K562 (cell line): Measurements from ENCODE around the gene CHEK2. TPM values are rescaled to one million over a fixed set of nuclear protein-coding genes. Genes with fewer than 3 reads are reported as not detected.

Experiments
- ATF1 ChIP-seq, 2 experiments: fragments of 450-650 bp in 1 of 2; IDR thresholded peaks; 2 replicates each; pipeline ENCODE4 v1.6.1; 2016; ENCODE audit warnings: missing compliant biosample characterization in 1 of 2, missing genetic modification characterization in 1 of 2
- CEBPZ ChIP-seq: fragments of 150-350 bp; IDR thresholded peaks from 2 replicates; pipeline ENCODE4 v1.6.1; 2014; ENCODE audit warnings: low read depth, mild to moderate bottlenecking, low read length, borderline replicate concordance
- DLX4 ChIP-seq: fragments of 250-450 bp; sonication (Bioruptor Pico); IDR thresholded peaks from 2 replicates; pipeline ENCODE4 v1.6.1; 2021; ENCODE audit warnings: mild to moderate bottlenecking
- HDAC2 ChIP-seq: fragments of 450-650 bp; IDR thresholded peaks from 2 replicates; pipeline ENCODE4 v1.6.1; 2016; ENCODE audit warnings: mild to moderate bottlenecking
- JUND ChIP-seq, 2 experiments: IDR thresholded peaks; 2 replicates in 1 of 2; 3 replicates in 1 of 2; pipeline ENCODE4 v1.6.1; 2011; ENCODE audit warnings: borderline replicate concordance in 2 of 2, low read depth in 2 of 2, low read length in 2 of 2, improper control_type of control experiment in 1 of 2, missing biosample characterization in 1 of 2, missing genetic modification characterization in 1 of 2, missing genetic modification reagents in 1 of 2
- MNT ChIP-seq, 2 experiments: fragments of 450-650 bp; conservative IDR thresholded peaks; 2 replicates each; pipeline ENCODE4 v1.6.1; 2017; ENCODE audit warnings: mild to moderate bottlenecking in 2 of 2, moderate library complexity in 2 of 2
- MTA2 ChIP-seq: fragments of 450-650 bp; IDR thresholded peaks from 2 replicates; pipeline ENCODE4 v1.6.1; 2016; ENCODE audit warnings: low read depth
- NFIC ChIP-seq: fragments of 450-650 bp; IDR thresholded peaks from 2 replicates; pipeline ENCODE4 v1.6.1; 2017; ENCODE audit warnings: mild to moderate bottlenecking, inconsistent platforms
- NUFIP1 ChIP-seq: fragments of 450-650 bp; IDR thresholded peaks from 2 replicates; pipeline ENCODE4 v1.6.1; 2018; ENCODE audit not compliant: partially characterized antibody
- POLR2A ChIP-seq: fragments of 450-650 bp; conservative IDR thresholded peaks from 2 replicates; pipeline ENCODE4 v1.6.1; 2016
- RNF2 ChIP-seq: sonication (generic); IDR thresholded peaks from 2 replicates; pipeline ENCODE4 v1.6.1; 2016
- SP1 ChIP-seq: sonication (generic); formaldehyde crosslinking; IDR thresholded peaks from 2 replicates; pipeline ENCODE4 v1.8.1; 2022; ENCODE audit warnings: mild to moderate bottlenecking, missing genetic modification reagents
- SRF ChIP-seq, 2 experiments: fragments of 250-450, 450-650 bp in 1 of 2; sonication (Bioruptor Pico) in 1 of 2; sonication (generic) in 1 of 2; formaldehyde crosslinking; IDR thresholded peaks; 2 replicates each; pipeline versions ENCODE4 v1.5.0 to v1.5.1; 2020 to 2022; ENCODE audit warnings: mild to moderate bottlenecking in 1 of 2, missing genetic modification reagents in 1 of 2
- TOE1 ChIP-seq, 2 experiments: fragments of 450-650 bp in 1 of 2; sonication (generic) in 1 of 2; formaldehyde crosslinking in 1 of 2; IDR thresholded peaks; 2 replicates each; pipeline versions ENCODE4 v1.7.1 to v1.8.0; 2016 to 2022; ENCODE audit warnings: borderline replicate concordance in 2 of 2, mild to moderate bottlenecking in 2 of 2, antibody characterized with exemption in 1 of 2, inconsistent platforms in 1 of 2, low read depth in 1 of 2, missing genetic modification reagents in 1 of 2, moderate library complexity in 1 of 2
- USF1 ChIP-seq: sonication (generic); formaldehyde crosslinking; IDR thresholded peaks from 2 replicates; pipeline ENCODE4 v1.9.0; 2022; ENCODE audit warnings: mild to moderate bottlenecking, missing genetic modification reagents
- ZBTB2 ChIP-seq: fragments of 450-650 bp; IDR thresholded peaks from 2 replicates; pipeline ENCODE4 v1.6.1; 2016; ENCODE audit warnings: antibody characterized with exemption
- ZFX ChIP-seq: sonication (generic); formaldehyde crosslinking; IDR thresholded peaks from 2 replicates; pipeline ENCODE4 v1.8.0; 2022; ENCODE audit warnings: mild to moderate bottlenecking, missing genetic modification reagents, moderate library complexity
- ZNF347 ChIP-seq: fragments of 450-650 bp; formaldehyde crosslinking; IDR thresholded peaks from 2 replicates; pipeline ENCODE4 v1.4.0; 2020; ENCODE audit warnings: low read depth, mild to moderate bottlenecking, moderate library complexity
- ZNF785 ChIP-seq: fragments of 250-450 bp; sonication (Bioruptor Pico); IDR thresholded peaks from 2 replicates; pipeline ENCODE4 v1.4.0; 2020; ENCODE audit warnings: mild to moderate bottlenecking
- polyA plus RNA-seq, 8 experiments: library from polyadenylated mRNA; depleted of rRNA in 4 of 8; stranded (reverse) in 5 of 8; unstranded in 3 of 8; fragments of >200 nt; fragmentation: Nextera tagmentation in 2 of 8; fragmentation: Illumina TruSeq in 1 of 8; extraction: Ambion mirVana in 2 of 8; extraction: Trizol in 1 of 8; gene quantifications; 2 replicates each; pipeline versions ENCODE4 v1.2.1 to v1.2.3, GENCODE V29; 2011 to 2014; ENCODE audit warnings: inconsistent platforms in 1 of 8, missing spikeins in 1 of 8
- total RNA-seq, 7 experiments: library from RNA; depleted of rRNA in 6 of 7; stranded (reverse); fragments of >200 nt in 6 of 7; fragmentation: Illumina TruSeq in 2 of 7; extraction: Trizol in 2 of 7; gene quantifications; 2 replicates each; pipeline versions ENCODE4 v1.2.1 to v1.2.3, GENCODE V29; 2011 to 2021; ENCODE audit warnings: low replicate concordance in 1 of 7

Gene CHEK2
- total and polyA plus RNA-seq, 9 of the 15 experiments (the other 6 are each of a cell fraction or from before 2014, with no cell fraction given): 28.7 to 102 (median 58.0) TPM

- TF ChIP-seq SP1 (peak; percentile 70), POLR2A (peak; percentile 80), NFIC (peak; percentile 48), ZFX (CRISPR knock-in tag) (peak; percentile 77), USF1 (CRISPR knock-in tag) (0 out of 2 replicates have a peak, but pooled peaks have one; percentile 37), ZNF347 (CRISPR knock-in tag) (no peak), MTA2 (no peak), ZBTB2 (no peak), JUND (IDR thresholded peaks at IDR 0.05; ENCODE audit: borderline replicate concordance, low read depth, low read length) (no peak), JUND (tag; IDR thresholded peaks at IDR 0.05; ENCODE audit: borderline replicate concordance, low read depth, low read length) (peak; percentile 94; the same call in 2 of the 3 replicates), CEBPZ (no peak; the same call in 1 of the 2 replicates), ZNF785 (CRISPR knock-in tag) (no peak), NUFIP1 (no peak), DLX4 (CRISPR knock-in tag) (no peak), HDAC2 (0 out of 2 replicates have a peak, but pooled peaks have one; percentile 66), MNT (conservative IDR thresholded peaks at IDR 0.05) (peak; percentile 71 to 87), ATF1 (CRISPR knock-in tag; IDR thresholded peaks at IDR 0.05) (no peak), ATF1 (tag; IDR thresholded peaks at IDR 0.05) (peak; percentile 95), SRF (CRISPR knock-in tag; IDR thresholded peaks at IDR 0.05) (no peak; a peak in 1 of 4 replicates), TOE1 (IDR thresholded peaks at IDR 0.05; ENCODE audit: borderline replicate concordance) (peak; percentile 14; the same call in 1 of the 2 replicates), TOE1 (CRISPR knock-in tag; IDR thresholded peaks at IDR 0.05; ENCODE audit: borderline replicate concordance, low read depth) (no peak), RNF2 (0 out of 2 replicates have a peak, but pooled peaks have one; percentile 41)
Measured at GRCh38 chr22:28741785-28742561, at the start of gene CHEK2, which contains the start of gene HSCB (continued).
